ENCODE data around the gene DRD4.

DNA sequence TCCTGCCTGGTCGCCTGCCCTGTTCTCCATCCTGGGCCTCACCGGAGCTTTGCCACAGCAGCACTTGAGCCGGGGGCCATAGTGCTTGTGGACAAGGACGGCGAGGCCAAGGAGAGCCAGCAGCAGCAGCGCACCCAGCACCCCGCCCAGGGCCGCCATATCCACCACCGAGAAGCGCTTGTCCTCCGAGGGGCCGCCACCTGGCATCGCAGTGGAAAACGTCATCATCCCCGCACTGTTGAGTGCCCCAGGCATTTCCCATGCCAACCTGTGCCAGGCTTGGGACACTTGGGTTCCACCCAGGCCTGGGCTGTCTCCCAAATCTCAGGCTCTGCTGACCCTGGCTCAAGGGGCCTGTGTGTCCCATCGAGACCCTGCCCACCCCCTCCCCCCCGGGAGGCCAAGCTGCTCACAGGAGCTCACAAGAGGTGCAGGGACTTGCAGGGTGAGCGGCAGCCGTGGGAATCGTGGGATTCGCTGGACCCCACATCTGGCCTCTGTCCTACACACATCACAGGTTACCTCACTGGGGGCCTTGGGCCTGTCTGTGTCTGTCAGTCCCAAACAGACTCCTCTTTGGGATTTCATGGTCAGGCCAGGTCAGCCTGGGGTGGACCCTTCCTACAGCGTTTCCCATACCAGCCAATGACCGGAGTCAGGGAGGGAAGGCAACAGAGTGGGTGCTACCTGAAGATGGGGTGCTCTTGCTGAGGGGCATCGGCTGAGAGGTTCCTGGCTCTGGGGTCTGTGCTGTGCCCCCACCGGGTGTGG is 19.0 kb upstream of the DRD4 start:
- TF ChIP-seq, protein P1, sequence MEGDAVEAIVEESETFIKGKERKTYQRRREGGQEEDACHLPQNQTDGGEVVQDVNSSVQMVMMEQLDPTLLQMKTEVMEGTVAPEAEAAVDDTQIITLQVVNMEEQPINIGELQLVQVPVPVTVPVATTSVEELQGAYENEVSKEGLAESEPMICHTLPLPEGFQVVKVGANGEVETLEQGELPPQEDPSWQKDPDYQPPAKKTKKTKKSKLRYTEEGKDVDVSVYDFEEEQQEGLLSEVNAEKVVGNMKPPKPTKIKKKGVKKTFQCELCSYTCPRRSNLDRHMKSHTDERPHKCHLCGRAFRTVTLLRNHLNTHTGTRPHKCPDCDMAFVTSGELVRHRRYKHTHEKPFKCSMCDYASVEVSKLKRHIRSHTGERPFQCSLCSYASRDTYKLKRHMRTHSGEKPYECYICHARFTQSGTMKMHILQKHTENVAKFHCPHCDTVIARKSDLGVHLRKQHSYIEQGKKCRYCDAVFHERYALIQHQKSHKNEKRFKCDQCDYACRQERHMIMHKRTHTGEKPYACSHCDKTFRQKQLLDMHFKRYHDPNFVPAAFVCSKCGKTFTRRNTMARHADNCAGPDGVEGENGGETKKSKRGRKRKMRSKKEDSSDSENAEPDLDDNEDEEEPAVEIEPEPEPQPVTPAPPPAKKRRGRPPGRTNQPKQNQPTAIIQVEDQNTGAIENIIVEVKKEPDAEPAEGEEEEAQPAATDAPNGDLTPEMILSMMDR (IDR thresholded peaks at IDR 0.05 in 2 of 3, conservative IDR thresholded peaks at IDR 0.05 in 1 of 3; ENCODE audit: control insufficient read depth in 2 of 3, extremely low read depth in 1 of 3, insufficient read depth in 1 of 3, low read depth in 3 of 3, low read length in 3 of 3), result no peak
- TF ChIP-seq POLR2A (IDR thresholded peaks at IDR 0.05; ENCODE audit: low read depth, low read length), result no peak
- no peak for TF ChIP-seq ETV6 (conservative IDR thresholded peaks at IDR 0.05 in 1 of 2, IDR thresholded peaks at IDR 0.05 in 1 of 2; ENCODE audit: borderline replicate concordance in 1 of 2, low read depth in 1 of 2)
